A549 (cell line): ENCODE data around the gene OR8G5.

Experiments used
- CEBPB ChIP-seq, 2 experiments: fragments of >200 bp in 1 of 2; sonication (Bioruptor Twin) in 1 of 2; formaldehyde crosslinking in 1 of 2; IDR thresholded peaks; 2 replicates each; pipeline ENCODE4 v1.6.1; 2012 to 2016
- ESRRA ChIP-seq: fragments of 150-350 bp; IDR thresholded peaks from 2 replicates; pipeline ENCODE4 v1.6.1; 2014; ENCODE audit warnings: mild to moderate bottlenecking, low read length, borderline replicate concordance
- GATA3 ChIP-seq: IDR thresholded peaks from 2 replicates; pipeline ENCODE4 v1.6.1; 2012; ENCODE audit warnings: borderline replicate concordance
- JUNB ChIP-seq: fragments of >200 bp; sonication (Bioruptor Twin); formaldehyde crosslinking; IDR thresholded peaks from 2 replicates; pipeline ENCODE4 v1.6.1; 2016
- MAFK ChIP-seq: fragments of 450-650 bp; IDR thresholded peaks from 2 replicates; pipeline ENCODE4 v1.6.1; 2014; ENCODE audit not compliant: partially characterized antibody
- POLR2A ChIP-seq: IDR thresholded peaks from 2 replicates; pipeline ENCODE4 v1.6.1; 2012; ENCODE audit warnings: mild to moderate bottlenecking, low read length
- POLR2AphosphoS2 ChIP-seq: conservative IDR thresholded peaks from 2 replicates; pipeline ENCODE4 v1.6.1; 2012; ENCODE audit warnings: low read length, improper control_type of control experiment, inconsistent platforms
- RAD21 ChIP-seq, 2 experiments: fragments of >200 bp in 1 of 2; sonication (Bioruptor Twin) in 1 of 2; formaldehyde crosslinking in 1 of 2; IDR thresholded peaks in 1 of 2; conservative IDR thresholded peaks in 1 of 2; 2 replicates in 1 of 2; 3 replicates in 1 of 2; pipeline ENCODE4 v1.6.1; 2012 to 2018; ENCODE audit warnings: inconsistent platforms in 1 of 2
- ZFP36 ChIP-seq: fragments of 450-650 bp; IDR thresholded peaks from 2 replicates; pipeline ENCODE4 v1.6.1; 2014; ENCODE audit warnings: borderline replicate concordance; ENCODE audit not compliant: partially characterized antibody
- TF ChIP-seq, protein P1 (sequence below): fragments of >200 bp; sonication (Bioruptor Twin); formaldehyde crosslinking; IDR thresholded peaks from 3 replicates; pipeline ENCODE4 v1.5.1; 2016
- TF ChIP-seq, protein P2 (sequence below): fragments of 450-650 bp; IDR thresholded peaks from 2 replicates; pipeline ENCODE4 v1.6.1; 2014; ENCODE audit warnings: antibody characterized with exemption
- TF ChIP-seq, protein P3 (sequence below): fragments of 200-600 bp; sonication (generic); IDR thresholded peaks from 2 replicates; pipeline ENCODE4 v1.6.1; 2016; ENCODE audit warnings: antibody characterized with exemption, mild to moderate bottlenecking, moderate library complexity
- TF ChIP-seq, protein P4 (sequence below): IDR thresholded peaks from 2 replicates; pipeline ENCODE4 v1.6.1; 2012
- TF ChIP-seq, protein P5 (sequence below): IDR thresholded peaks from 2 replicates; pipeline ENCODE4 v1.6.1; 2012; ENCODE audit warnings: low read depth, borderline replicate concordance

DNA sequence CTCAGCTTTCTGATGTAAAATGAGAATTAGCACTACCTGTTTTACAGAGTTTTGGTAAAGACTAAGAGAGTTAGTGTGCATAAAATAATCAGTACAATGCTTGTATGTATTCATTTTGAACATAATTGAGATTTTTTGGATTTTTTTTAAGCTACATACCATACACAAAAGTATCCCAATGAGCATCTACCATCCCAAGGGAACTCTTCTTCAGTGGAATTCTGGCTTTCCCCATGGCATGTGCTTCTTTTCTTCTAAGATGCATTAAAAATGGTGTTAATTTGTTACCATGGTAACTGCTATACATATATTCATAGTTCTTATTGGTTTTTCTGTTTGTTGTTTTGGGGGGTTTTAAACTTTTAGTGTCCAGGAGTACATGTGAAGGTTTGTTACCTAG lies 39.8 kb downstream of the OR8G5 start:
- TF ChIP-seq, protein P1, sequence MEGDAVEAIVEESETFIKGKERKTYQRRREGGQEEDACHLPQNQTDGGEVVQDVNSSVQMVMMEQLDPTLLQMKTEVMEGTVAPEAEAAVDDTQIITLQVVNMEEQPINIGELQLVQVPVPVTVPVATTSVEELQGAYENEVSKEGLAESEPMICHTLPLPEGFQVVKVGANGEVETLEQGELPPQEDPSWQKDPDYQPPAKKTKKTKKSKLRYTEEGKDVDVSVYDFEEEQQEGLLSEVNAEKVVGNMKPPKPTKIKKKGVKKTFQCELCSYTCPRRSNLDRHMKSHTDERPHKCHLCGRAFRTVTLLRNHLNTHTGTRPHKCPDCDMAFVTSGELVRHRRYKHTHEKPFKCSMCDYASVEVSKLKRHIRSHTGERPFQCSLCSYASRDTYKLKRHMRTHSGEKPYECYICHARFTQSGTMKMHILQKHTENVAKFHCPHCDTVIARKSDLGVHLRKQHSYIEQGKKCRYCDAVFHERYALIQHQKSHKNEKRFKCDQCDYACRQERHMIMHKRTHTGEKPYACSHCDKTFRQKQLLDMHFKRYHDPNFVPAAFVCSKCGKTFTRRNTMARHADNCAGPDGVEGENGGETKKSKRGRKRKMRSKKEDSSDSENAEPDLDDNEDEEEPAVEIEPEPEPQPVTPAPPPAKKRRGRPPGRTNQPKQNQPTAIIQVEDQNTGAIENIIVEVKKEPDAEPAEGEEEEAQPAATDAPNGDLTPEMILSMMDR = no peak
- TF ChIP-seq ZFP36 = no peak
- TF ChIP-seq MAFK = no peak
- TF ChIP-seq POLR2A = no peak
- TF ChIP-seq, protein P2, sequence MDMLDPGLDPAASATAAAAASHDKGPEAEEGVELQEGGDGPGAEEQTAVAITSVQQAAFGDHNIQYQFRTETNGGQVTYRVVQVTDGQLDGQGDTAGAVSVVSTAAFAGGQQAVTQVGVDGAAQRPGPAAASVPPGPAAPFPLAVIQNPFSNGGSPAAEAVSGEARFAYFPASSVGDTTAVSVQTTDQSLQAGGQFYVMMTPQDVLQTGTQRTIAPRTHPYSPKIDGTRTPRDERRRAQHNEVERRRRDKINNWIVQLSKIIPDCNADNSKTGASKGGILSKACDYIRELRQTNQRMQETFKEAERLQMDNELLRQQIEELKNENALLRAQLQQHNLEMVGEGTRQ = no peak
- TF ChIP-seq, protein P3, sequence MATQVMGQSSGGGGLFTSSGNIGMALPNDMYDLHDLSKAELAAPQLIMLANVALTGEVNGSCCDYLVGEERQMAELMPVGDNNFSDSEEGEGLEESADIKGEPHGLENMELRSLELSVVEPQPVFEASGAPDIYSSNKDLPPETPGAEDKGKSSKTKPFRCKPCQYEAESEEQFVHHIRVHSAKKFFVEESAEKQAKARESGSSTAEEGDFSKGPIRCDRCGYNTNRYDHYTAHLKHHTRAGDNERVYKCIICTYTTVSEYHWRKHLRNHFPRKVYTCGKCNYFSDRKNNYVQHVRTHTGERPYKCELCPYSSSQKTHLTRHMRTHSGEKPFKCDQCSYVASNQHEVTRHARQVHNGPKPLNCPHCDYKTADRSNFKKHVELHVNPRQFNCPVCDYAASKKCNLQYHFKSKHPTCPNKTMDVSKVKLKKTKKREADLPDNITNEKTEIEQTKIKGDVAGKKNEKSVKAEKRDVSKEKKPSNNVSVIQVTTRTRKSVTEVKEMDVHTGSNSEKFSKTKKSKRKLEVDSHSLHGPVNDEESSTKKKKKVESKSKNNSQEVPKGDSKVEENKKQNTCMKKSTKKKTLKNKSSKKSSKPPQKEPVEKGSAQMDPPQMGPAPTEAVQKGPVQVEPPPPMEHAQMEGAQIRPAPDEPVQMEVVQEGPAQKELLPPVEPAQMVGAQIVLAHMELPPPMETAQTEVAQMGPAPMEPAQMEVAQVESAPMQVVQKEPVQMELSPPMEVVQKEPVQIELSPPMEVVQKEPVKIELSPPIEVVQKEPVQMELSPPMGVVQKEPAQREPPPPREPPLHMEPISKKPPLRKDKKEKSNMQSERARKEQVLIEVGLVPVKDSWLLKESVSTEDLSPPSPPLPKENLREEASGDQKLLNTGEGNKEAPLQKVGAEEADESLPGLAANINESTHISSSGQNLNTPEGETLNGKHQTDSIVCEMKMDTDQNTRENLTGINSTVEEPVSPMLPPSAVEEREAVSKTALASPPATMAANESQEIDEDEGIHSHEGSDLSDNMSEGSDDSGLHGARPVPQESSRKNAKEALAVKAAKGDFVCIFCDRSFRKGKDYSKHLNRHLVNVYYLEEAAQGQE = no peak
- TF ChIP-seq, protein P4, sequence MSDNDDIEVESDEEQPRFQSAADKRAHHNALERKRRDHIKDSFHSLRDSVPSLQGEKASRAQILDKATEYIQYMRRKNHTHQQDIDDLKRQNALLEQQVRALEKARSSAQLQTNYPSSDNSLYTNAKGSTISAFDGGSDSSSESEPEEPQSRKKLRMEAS = no peak
- no peak for TF ChIP-seq GATA3
- no peak for TF ChIP-seq RAD21 (conservative IDR thresholded peaks at IDR 0.05 in 1 of 2, IDR thresholded peaks at IDR 0.05 in 1 of 2)
- TF ChIP-seq POLR2AphosphoS2 = no peak
- TF ChIP-seq CEBPB (IDR thresholded peaks at IDR 0.05) = no peak
- TF ChIP-seq, protein P5, sequence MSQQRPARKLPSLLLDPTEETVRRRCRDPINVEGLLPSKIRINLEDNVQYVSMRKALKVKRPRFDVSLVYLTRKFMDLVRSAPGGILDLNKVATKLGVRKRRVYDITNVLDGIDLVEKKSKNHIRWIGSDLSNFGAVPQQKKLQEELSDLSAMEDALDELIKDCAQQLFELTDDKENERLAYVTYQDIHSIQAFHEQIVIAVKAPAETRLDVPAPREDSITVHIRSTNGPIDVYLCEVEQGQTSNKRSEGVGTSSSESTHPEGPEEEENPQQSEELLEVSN = no peak
- no peak for TF ChIP-seq JUNB
- no peak for TF ChIP-seq ESRRA
